ENCODE data around the gene NOL4L.

GRCh38 chr20:32526541-32526940 lies 58.6 kb downstream of the NOL4L start:
- TF ChIP-seq POLR2A (IDR thresholded peaks at IDR 0.05; ENCODE audit: low read depth, low read length): no peak
- TF ChIP-seq, protein P1, sequence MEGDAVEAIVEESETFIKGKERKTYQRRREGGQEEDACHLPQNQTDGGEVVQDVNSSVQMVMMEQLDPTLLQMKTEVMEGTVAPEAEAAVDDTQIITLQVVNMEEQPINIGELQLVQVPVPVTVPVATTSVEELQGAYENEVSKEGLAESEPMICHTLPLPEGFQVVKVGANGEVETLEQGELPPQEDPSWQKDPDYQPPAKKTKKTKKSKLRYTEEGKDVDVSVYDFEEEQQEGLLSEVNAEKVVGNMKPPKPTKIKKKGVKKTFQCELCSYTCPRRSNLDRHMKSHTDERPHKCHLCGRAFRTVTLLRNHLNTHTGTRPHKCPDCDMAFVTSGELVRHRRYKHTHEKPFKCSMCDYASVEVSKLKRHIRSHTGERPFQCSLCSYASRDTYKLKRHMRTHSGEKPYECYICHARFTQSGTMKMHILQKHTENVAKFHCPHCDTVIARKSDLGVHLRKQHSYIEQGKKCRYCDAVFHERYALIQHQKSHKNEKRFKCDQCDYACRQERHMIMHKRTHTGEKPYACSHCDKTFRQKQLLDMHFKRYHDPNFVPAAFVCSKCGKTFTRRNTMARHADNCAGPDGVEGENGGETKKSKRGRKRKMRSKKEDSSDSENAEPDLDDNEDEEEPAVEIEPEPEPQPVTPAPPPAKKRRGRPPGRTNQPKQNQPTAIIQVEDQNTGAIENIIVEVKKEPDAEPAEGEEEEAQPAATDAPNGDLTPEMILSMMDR (IDR thresholded peaks at IDR 0.05; ENCODE audit: extremely low read depth in 1 of 2, insufficient read depth in 1 of 2, low read depth in 1 of 2, low read length in 2 of 2): no peak
- no peak for TF ChIP-seq EZH2 (IDR thresholded peaks at IDR 0.05; ENCODE audit: borderline replicate concordance, low read depth, low read length, severe bottlenecking)
- TF ChIP-seq, protein P2, sequence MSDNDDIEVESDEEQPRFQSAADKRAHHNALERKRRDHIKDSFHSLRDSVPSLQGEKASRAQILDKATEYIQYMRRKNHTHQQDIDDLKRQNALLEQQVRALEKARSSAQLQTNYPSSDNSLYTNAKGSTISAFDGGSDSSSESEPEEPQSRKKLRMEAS (IDR thresholded peaks at IDR 0.05; ENCODE audit: insufficient read depth, insufficient read length): no peak
- no peak for TF ChIP-seq POLR2AphosphoS5 (IDR thresholded peaks at IDR 0.05; ENCODE audit: insufficient read depth, low read depth, low read length)
- TF ChIP-seq GATA2 (IDR thresholded peaks at IDR 0.05; ENCODE audit: insufficient read depth, insufficient read length, low read depth, low read length): no peak
- TF ChIP-seq JUN (IDR thresholded peaks at IDR 0.05; ENCODE audit: borderline replicate concordance, insufficient read depth, insufficient read length, low read depth): no peak
- TF ChIP-seq MYC (IDR thresholded peaks at IDR 0.05; ENCODE audit: low read depth, low read length): no peak

Data from endothelial cell of umbilical vein (primary cell).